NCI-H1092 (cell line): ENCODE measurements around the gene PXT1.

Experiments used
- DNase-seq: peaks from one replicate; lab custom pipeline; 2025; lab: John Stamatoyannopoulos, UW

PXT1 gene

GRCh38 chr6:36346486-36347273 is 96.0 kb downstream of the PXT1 start:
- DNase-seq: no peak

DNA sequence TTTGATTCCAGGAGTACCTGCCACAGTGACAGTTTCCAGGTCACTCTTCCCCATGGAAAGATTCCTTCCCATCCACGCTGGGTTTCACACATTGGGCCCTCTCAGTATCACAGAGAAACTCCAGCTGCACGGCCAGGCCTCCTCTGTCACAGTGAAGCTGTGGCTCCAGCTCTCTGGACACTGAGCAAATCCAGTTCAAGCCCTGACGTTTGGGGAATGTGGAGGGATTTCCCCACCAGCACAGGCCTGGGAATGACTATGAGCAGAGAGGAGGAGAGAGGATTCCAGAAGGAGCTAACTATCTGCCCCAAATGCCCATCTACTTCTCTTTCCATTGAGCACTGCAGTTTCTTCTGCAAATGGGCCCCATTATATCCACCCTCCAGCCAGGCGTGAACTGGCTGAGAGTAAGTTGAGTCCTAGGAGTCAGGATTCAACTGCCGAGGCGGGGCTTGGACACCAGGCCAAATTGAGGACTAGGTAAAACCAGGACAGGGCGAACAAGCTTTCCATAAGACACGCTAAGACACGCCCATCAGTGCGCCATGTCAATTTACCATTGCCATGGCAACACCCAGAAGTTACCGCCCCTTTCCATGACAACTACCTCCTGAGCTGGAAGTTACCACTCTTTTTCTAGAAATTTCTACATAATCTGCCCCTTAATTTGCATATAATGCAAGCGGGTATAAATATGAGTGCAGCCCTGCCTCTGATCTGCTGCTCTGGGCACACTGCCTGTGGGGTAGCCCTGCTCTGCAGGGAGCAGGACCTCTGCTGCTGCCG is 96.8 kb downstream of the PXT1 start:
- DNase-seq: no peak

DNA sequence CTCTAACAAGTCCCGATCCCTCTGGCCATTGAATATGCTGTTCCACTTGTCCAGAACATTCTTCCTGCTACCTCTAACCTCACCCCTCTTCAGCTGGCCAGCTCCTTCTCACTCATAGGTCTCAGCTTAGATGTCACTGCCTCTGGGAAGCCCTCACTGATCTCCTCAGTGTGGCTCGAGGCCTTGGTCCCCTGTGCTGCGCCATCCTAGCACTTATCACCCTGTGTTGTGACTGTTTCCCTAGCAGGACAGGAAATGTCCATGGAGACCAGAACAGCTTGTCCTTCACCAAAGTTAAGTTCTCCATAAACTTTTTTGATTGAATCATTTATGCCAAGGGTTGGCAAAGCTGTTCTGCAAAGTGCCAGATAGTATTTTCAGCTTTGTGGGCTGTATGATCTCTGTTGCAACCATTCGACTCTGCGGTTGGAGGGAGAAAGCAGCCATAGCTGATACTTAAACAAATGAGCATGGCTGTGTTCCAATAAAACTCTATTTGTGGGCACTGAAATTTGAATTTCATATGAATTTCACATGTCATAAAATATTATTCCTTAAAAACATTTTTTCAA is 99.5 kb downstream of the PXT1 start:
- no peak for DNase-seq

DNA sequence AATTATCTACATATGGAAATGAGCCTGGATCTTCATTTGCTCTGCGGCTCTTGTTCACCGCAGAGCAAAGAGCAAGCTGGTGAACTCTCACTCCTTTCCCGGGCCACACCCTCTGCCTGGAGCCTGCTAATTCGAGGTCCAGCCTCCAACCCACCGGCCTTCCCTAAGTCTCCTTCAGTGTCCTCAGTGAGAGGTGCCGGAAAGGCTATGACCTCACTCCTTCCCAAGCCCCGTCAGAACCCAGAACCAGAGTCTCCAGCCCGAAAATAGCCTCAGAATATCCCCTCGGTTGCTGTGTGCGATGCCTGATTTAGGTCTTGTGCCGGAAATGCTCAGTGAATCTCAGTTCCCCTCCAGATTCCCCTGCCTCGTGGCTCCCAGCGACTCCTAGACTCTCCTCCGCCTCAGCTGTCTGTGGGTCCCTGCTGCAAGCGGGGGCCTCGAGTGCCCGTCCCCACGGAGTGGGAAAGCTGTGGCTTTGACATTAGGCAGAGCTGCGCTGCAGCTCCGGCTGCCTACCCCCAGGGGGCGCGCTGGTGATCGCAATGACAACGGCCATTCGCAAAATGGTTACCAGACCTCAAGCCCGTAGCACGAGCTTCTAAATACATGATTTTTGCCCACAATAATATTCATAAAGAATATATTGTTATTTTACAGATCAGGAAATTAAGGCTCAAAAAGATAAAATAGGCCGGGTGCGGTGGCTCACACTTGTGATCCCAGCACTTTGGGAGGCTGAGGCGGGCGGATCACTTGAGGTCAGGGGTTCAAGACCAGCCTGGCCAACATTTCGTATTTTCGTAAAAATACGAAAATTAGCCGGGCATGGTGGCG is 101.8 kb downstream of the PXT1 start:
- peak; percentile 14 for DNase-seq
